HL-60 (cell line): ENCODE data around the gene HIP1R.

ENCODE experiments used
- GABPA ChIP-seq: IDR thresholded peaks from 2 replicates; pipeline ENCODE4 v1.6.1; 2012; ENCODE audit warnings: low read depth
- POLR2AphosphoS5 ChIP-seq: IDR thresholded peaks from 2 replicates; pipeline ENCODE4 v1.6.1; 2012; ENCODE audit warnings: low read depth
- SPI1 ChIP-seq: IDR thresholded peaks from 2 replicates; pipeline ENCODE4 v1.6.1; 2012; ENCODE audit warnings: low read depth, mild to moderate bottlenecking, borderline replicate concordance
- TF ChIP-seq, protein P1 (sequence below): IDR thresholded peaks from one replicate; pipeline ENCODE4 v1.5.1; 2011; ENCODE audit warnings: low read length, control low read depth, inconsistent platforms; ENCODE audit not compliant: insufficient read depth
- TF ChIP-seq, protein P2 (sequence below): IDR thresholded peaks from 2 replicates; pipeline ENCODE4 v1.6.1; 2012; ENCODE audit warnings: low read depth; ENCODE audit not compliant: insufficient replicate concordance

DNA sequence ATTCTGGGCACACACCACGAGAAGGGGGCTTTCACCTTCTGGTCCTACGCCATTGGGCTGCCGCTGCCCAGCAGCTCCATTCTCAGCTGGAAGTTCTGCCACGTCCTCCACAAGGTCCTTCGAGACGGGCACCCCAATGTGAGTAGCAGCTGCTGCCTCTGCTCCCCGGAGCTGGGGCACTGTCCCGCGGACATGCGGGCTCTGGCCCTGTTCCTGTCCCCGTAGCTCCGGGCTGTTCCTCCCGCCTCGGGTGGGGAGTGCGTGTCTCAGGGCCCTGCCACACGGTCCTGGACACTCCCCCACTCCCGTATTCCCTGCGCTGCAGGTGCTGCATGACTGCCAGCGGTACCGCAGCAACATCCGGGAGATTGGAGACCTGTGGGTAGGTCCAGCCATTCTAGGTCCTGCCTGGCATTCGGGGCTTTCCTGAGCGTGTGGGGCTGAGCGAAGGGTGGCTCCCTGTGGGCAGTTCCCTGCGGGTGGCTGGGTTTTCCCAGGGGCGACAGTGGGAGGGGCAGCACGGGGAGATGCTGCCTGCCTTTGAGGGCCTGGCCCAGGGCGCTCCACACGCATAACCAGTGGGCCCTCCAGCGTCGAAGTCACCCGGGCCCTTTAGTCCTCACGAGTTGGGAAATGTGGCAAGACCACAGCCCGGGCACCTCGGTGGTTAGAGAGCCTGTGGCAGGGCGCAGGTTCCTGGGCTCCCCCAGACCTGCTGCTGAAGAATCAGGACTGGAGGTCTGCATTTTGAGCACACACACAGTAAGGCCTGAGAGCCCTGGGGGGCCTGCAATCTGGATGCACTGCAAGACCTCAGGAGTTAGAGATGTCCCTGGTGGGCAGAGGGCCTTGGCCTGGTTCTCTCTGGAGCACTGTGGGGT, 13.5 kb downstream of the HIP1R start:
- TF ChIP-seq, protein P1, sequence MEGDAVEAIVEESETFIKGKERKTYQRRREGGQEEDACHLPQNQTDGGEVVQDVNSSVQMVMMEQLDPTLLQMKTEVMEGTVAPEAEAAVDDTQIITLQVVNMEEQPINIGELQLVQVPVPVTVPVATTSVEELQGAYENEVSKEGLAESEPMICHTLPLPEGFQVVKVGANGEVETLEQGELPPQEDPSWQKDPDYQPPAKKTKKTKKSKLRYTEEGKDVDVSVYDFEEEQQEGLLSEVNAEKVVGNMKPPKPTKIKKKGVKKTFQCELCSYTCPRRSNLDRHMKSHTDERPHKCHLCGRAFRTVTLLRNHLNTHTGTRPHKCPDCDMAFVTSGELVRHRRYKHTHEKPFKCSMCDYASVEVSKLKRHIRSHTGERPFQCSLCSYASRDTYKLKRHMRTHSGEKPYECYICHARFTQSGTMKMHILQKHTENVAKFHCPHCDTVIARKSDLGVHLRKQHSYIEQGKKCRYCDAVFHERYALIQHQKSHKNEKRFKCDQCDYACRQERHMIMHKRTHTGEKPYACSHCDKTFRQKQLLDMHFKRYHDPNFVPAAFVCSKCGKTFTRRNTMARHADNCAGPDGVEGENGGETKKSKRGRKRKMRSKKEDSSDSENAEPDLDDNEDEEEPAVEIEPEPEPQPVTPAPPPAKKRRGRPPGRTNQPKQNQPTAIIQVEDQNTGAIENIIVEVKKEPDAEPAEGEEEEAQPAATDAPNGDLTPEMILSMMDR, result no peak
- TF ChIP-seq POLR2AphosphoS5 (no peak), GABPA (no peak), SPI1 (no peak)
- TF ChIP-seq, protein P2, sequence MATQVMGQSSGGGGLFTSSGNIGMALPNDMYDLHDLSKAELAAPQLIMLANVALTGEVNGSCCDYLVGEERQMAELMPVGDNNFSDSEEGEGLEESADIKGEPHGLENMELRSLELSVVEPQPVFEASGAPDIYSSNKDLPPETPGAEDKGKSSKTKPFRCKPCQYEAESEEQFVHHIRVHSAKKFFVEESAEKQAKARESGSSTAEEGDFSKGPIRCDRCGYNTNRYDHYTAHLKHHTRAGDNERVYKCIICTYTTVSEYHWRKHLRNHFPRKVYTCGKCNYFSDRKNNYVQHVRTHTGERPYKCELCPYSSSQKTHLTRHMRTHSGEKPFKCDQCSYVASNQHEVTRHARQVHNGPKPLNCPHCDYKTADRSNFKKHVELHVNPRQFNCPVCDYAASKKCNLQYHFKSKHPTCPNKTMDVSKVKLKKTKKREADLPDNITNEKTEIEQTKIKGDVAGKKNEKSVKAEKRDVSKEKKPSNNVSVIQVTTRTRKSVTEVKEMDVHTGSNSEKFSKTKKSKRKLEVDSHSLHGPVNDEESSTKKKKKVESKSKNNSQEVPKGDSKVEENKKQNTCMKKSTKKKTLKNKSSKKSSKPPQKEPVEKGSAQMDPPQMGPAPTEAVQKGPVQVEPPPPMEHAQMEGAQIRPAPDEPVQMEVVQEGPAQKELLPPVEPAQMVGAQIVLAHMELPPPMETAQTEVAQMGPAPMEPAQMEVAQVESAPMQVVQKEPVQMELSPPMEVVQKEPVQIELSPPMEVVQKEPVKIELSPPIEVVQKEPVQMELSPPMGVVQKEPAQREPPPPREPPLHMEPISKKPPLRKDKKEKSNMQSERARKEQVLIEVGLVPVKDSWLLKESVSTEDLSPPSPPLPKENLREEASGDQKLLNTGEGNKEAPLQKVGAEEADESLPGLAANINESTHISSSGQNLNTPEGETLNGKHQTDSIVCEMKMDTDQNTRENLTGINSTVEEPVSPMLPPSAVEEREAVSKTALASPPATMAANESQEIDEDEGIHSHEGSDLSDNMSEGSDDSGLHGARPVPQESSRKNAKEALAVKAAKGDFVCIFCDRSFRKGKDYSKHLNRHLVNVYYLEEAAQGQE, result no peak
